HG03039 (cell line): ENCODE data around the gene UXT.
A peak's percentile ranks its signal among the peaks of the same experiment; 100 is the strongest.
"Not testable (repeated sequence)": the region's sequence is repeated elsewhere in the genome, so short reads cannot be mapped to it uniquely, and the experiment has no call there.

Experiments
- ATAC-seq: cut with Tn5 transposase; IDR thresholded peaks from one replicate; pipeline ENCODE4 v1.9.1; 2021; ENCODE audit warnings: mild to moderate bottlenecking, moderate library complexity; ENCODE audit not compliant: unreplicated experiment

UXT gene

GRCh38 chrX:47658684-47659420 is at the start of gene UXT:
Gene UXT (minus strand): TSS chrX:47659180. CDS start chrX:47658927, 253 bp downstream.
- peak; percentile 72 for ATAC-seq

- no peak for ATAC-seq
Measured at GRCh38 chrX:47707031-47707780, 48.2 kb upstream of the UXT start.

GRCh38 chrX:47706575-47706974 is 47.6 kb upstream of the UXT start:
- no peak for ATAC-seq

- ATAC-seq = no peak
Measured at GRCh38 chrX:47704736-47705135, 45.8 kb upstream of the UXT start.

GRCh38 chrX:47697181-47697580 is 38.2 kb upstream of the UXT start:
- ATAC-seq = no peak

GRCh38 chrX:47690175-47690574 is 31.2 kb upstream of the UXT start:
- no peak for ATAC-seq

- ATAC-seq = no peak
Measured at GRCh38 chrX:47687263-47687662, 28.3 kb upstream of the UXT start.

- ATAC-seq = no peak
Measured at GRCh38 chrX:47683829-47684205, 24.8 kb upstream of the UXT start.

- ATAC-seq = no peak
Measured at GRCh38 chrX:47683184-47683828, 24.3 kb upstream of the UXT start.

- ATAC-seq = not testable (repeated sequence)
Measured at GRCh38 chrX:47675959-47676859, 17.2 kb upstream of the UXT start.

- ATAC-seq = no peak
Measured at GRCh38 chrX:47674776-47675175, 15.8 kb upstream of the UXT start.

- not testable (repeated sequence) for ATAC-seq
Measured at GRCh38 chrX:47665797-47666196, 6.8 kb upstream of the UXT start.

GRCh38 chrX:47664737-47665136 is 5.8 kb upstream of the UXT start:
- no peak for ATAC-seq

- no peak for ATAC-seq
Measured at GRCh38 chrX:47662144-47662657, 3.2 kb upstream of the UXT start.

- no peak for ATAC-seq
Measured at GRCh38 chrX:47661539-47661938, 2.6 kb upstream of the UXT start.

GRCh38 chrX:47659421-47659726 is 394 bp upstream of the UXT start:
- no peak for ATAC-seq

GRCh38 chrX:47658301-47658683 is 688 bp downstream of the UXT start:
- ATAC-seq = no peak

- no peak for ATAC-seq
Measured at GRCh38 chrX:47651043-47651905, 7.7 kb downstream of the UXT start.

- ATAC-seq = peak; percentile 91
Measured at GRCh38 chrX:47650164-47651042, 8.6 kb downstream of the UXT start, which contains the start of gene ELK1. Gene ELK1 (minus strand): TSS chrX:47650563. CDS start chrX:47641441, 9,122 bp downstream.
